SK-N-SH (cell line): ENCODE measurements around the gene LY6G6D. TPM values are rescaled to one million over a fixed set of nuclear protein-coding genes. Genes with fewer than 3 reads are reported as not detected.

Source experiments
- CTCF ChIA-PET: fragments of 300-600, 350-600 bp; formaldehyde crosslinking; extraction: SDS; loops from one replicate; lab custom pipeline; 2021; lab: Yijun Ruan, JAX
- POLR2A ChIA-PET: fragments of 350-600 bp; sonication (Branson Sonifier 250); formaldehyde crosslinking; extraction: SDS; loops from one replicate; lab custom pipeline; 2020; ENCODE audit warnings: antibody characterized with exemption, inconsistent platforms; lab: Yijun Ruan, JAX
- DNase-seq: peaks from one replicate; pipeline ENCODE4 v3.0.0; 2012
- H2AFZ ChIP-seq: fragments of 200-600 bp; sonication (generic); 2 replicates; pipeline ENCODE4 v1.8.1; 2016; ENCODE audit warnings: antibody characterized with exemption, mild to moderate bottlenecking, low read depth
- H3F3A ChIP-seq: fragments of 200-600 bp; sonication (generic); replicated peaks from 2 replicates; pipeline ENCODE3; 2016; ENCODE audit warnings: antibody characterized with exemption, mild to moderate bottlenecking; ENCODE audit not compliant: insufficient read depth
- H3K27ac ChIP-seq, 2 experiments: fragments of 200-500 bp in 1 of 2; fragments of 200-600 bp in 1 of 2; sonication (Bioruptor generic) in 1 of 2; sonication (generic), shearing (Covaris generic) in 1 of 2; 2 replicates each; pipeline versions ENCODE4 v1.5.1 to v1.6.1; 2014 to 2016; ENCODE audit warnings: low read depth in 2 of 2, inconsistent platforms in 1 of 2, low read length in 1 of 2, mild to moderate bottlenecking in 1 of 2, mixed read lengths in 1 of 2
- H3K27me3 ChIP-seq: fragments of 200-600 bp; sonication (generic), shearing (Covaris generic); 2 replicates; pipeline ENCODE4 v1.6.1; 2016; ENCODE audit warnings: mixed run types; ENCODE audit not compliant: insufficient read depth
- H3K36me3 ChIP-seq, 2 experiments: fragments of 200-500 bp in 1 of 2; fragments of 200-600 bp in 1 of 2; sonication (Bioruptor generic) in 1 of 2; sonication (generic) in 1 of 2; replicated peaks in 1 of 2; 2 replicates each; pipeline versions ENCODE3 to v1.5.1; 2014 to 2016; ENCODE audit warnings: low read length in 1 of 2, mild to moderate bottlenecking in 1 of 2; ENCODE audit not compliant: insufficient read depth in 2 of 2, control insufficient read depth in 1 of 2
- H3K4me1 ChIP-seq, 2 experiments: fragments of 200-500 bp in 1 of 2; fragments of 200-600 bp in 1 of 2; sonication (Bioruptor generic) in 1 of 2; sonication (generic), shearing (Covaris generic) in 1 of 2; 2 replicates each; pipeline versions ENCODE4 v1.5.1 to v1.6.1; 2014 to 2016; ENCODE audit warnings: low read depth in 1 of 2, low read length in 1 of 2, mixed run types in 1 of 2; ENCODE audit not compliant: insufficient read depth in 2 of 2, control insufficient read depth in 1 of 2
- H3K4me2 ChIP-seq: fragments of 200-600 bp; sonication (generic), shearing (Covaris generic); 2 replicates; pipeline ENCODE4 v1.6.1; 2017; ENCODE audit warnings: mixed run types
- H3K4me3 ChIP-seq, 2 experiments: fragments of 200-500 bp in 1 of 2; fragments of 200-600 bp in 1 of 2; sonication (Bioruptor generic) in 1 of 2; sonication (generic), shearing (Covaris generic) in 1 of 2; 2 replicates each; pipeline versions ENCODE4 v1.5.1 to v1.8.1; 2014 to 2016; ENCODE audit warnings: low read depth in 2 of 2, inconsistent platforms in 1 of 2, low read length in 1 of 2, mild to moderate bottlenecking in 1 of 2, mixed read lengths in 1 of 2, moderate library complexity in 1 of 2
- H3K79me2 ChIP-seq: fragments of 200-600 bp; sonication (generic); 2 replicates; pipeline ENCODE4 v1.8.1; 2017; ENCODE audit warnings: mild to moderate bottlenecking; ENCODE audit not compliant: insufficient read depth
- H3K9ac ChIP-seq: fragments of 200-600 bp; sonication (generic); 2 replicates; pipeline ENCODE4 v1.6.1; 2017; ENCODE audit warnings: mixed run types
- H3K9me2 ChIP-seq: fragments of 200-600 bp; sonication (generic); 2 replicates; pipeline ENCODE4 v1.6.1; 2017; ENCODE audit warnings: mixed run types
- H3K9me3 ChIP-seq: fragments of 200-600 bp; sonication (generic); 2 replicates; pipeline ENCODE4 v1.6.1; 2017; ENCODE audit warnings: mixed run types, mild to moderate bottlenecking, moderate library complexity
- H4K20me1 ChIP-seq: fragments of 200-600 bp; sonication (generic); 2 replicates; pipeline ENCODE4 v1.6.1; 2017; ENCODE audit warnings: mild to moderate bottlenecking, mixed run types; ENCODE audit not compliant: insufficient read depth
- CHD2 ChIP-seq: fragments of 150-350 bp; IDR thresholded peaks from 2 replicates; pipeline ENCODE4 v1.6.1; 2018; ENCODE audit warnings: low read length; ENCODE audit not compliant: partially characterized antibody
- ELF1 ChIP-seq: IDR thresholded peaks from 2 replicates; pipeline ENCODE4 v1.4.0; 2012
- EP300 ChIP-seq, 2 experiments: IDR thresholded peaks; 2 replicates each; pipeline versions ENCODE4 v1.4.0 to v1.6.1; 2012; ENCODE audit warnings: borderline replicate concordance in 1 of 2, low read depth in 1 of 2, low read length in 1 of 2
- EZH2phosphoT487 ChIP-seq: fragments of 200-600 bp; sonication (generic); IDR thresholded peaks from 2 replicates; pipeline ENCODE4 v1.6.1; 2017; ENCODE audit warnings: low read depth, mixed run types, mild to moderate bottlenecking, antibody characterized with exemption, moderate library complexity, borderline replicate concordance
- GABPA ChIP-seq: IDR thresholded peaks from 2 replicates; pipeline ENCODE4 v1.4.0; 2012; ENCODE audit warnings: low read depth, mild to moderate bottlenecking
- NFIC ChIP-seq: IDR thresholded peaks from 2 replicates; pipeline ENCODE4 v1.4.0; 2012; ENCODE audit warnings: borderline replicate concordance
- NRF1 ChIP-seq: IDR thresholded peaks from 2 replicates; pipeline ENCODE4 v1.6.1; 2012; ENCODE audit warnings: low read depth, mild to moderate bottlenecking, low read length
- RAD21 ChIP-seq: IDR thresholded peaks from 2 replicates; pipeline ENCODE4 v1.6.1; 2012; ENCODE audit warnings: mild to moderate bottlenecking, low read length
- RCOR1 ChIP-seq: fragments of 150-350 bp; IDR thresholded peaks from 2 replicates; pipeline ENCODE4 v1.6.1; 2017; ENCODE audit warnings: antibody characterized with exemption, low read length
- RFX5 ChIP-seq: IDR thresholded peaks from 2 replicates; pipeline ENCODE4 v1.6.1; 2012; ENCODE audit warnings: mild to moderate bottlenecking, improper control_type of control experiment, low read length
- TAF1 ChIP-seq: IDR thresholded peaks from 2 replicates; pipeline ENCODE4 v1.6.1; 2012; ENCODE audit warnings: low read depth, mild to moderate bottlenecking, low read length, moderate library complexity, borderline replicate concordance
- TCF12 ChIP-seq: IDR thresholded peaks from 2 replicates; pipeline ENCODE4 v1.4.0; 2012
- WGBS: methylation state at CpG from one replicate; pipeline ENCODE4 v1.1.6; 2017; ENCODE audit warnings: low lambda C conversion rate; 5-methylcytosine and 5-hydroxymethylcytosine counted together
- polyA plus RNA-seq, 3 experiments: library from polyadenylated mRNA; depleted of rRNA; stranded (reverse); fragments of >200 nt; gene quantifications; 2 replicates each; pipeline ENCODE4 v1.2.3, GENCODE V29; 2012
- TF ChIP-seq, protein P1 (sequence below): IDR thresholded peaks from 2 replicates; pipeline ENCODE4 v1.4.0; 2012; ENCODE audit warnings: low read depth
- TF ChIP-seq, protein P2 (sequence below): IDR thresholded peaks from 2 replicates; pipeline ENCODE4; 2012
- TF ChIP-seq, protein P3 (sequence below): IDR thresholded peaks from 2 replicates; pipeline ENCODE4 v1.4.0; 2012; ENCODE audit warnings: low read depth, borderline replicate concordance

LY6G6D gene
- polyA plus RNA-seq, 1 of the 3 experiments (the other 2 are of a cell fraction), result not detected

DNA sequence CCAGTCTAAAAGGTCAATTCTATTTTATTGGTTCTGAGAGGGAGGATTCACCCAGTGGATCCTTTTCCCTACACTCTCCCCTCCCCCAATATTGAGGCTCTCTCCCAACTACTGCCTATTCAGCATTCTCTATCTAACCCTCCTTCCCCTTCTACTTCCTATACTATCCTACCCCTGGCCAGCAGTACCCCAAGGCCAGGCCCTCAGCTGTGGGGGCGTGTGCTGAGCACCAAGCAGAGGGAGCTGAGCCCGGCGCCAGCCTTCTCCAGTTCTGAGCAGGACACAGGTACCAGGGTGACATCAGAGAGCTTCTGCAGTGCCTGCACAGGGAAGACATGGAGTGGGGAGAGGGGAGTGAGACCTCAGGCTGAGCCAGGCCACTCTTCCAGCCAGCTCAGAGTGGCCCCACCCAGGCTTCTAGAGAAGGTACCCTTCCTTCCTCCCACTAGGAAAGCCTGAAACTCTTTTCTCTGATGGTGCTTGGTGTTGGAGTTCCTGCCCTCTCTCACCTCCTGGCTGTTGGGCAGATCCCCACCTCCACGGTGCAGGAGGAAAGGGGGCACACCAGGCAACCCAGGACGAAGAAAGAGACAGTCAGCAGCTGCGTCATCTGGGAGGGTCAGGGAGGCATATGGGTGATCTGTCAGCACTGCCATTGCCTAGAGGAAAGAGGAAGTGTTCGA, 12.0 kb downstream of the LY6G6D start:
- Histone ChIP-seq H3K27ac (no peak overlapping the region), H3K9ac (no peak overlapping the region), H3F3A (peaks cover 27% of the 10 kb centered on the region), H3K27me3 (no peaks in the 10 kb centered on the region), H2AFZ (no peak overlapping the region), H3K4me1 (peaks cover 13 to 14% of the 10 kb centered on the region in 2 experiments; a peak in 1 of 4 replicates), H3K4me2 (no peak overlapping the region), H3K36me3 (peaks cover 37 to 39% of the 10 kb centered on the region in 2 experiments), H3K9me2 (no peaks in the 10 kb centered on the region)
- CTCF ChIA-PET, result interaction anchor here (1.5 to 7.3 kb wide), 4 partner anchors 13 to 103 kb away, joined by 6 to 45 read pairs (median 24); partner anchors contain the start of gene MSH5
- no peak for DNase-seq
- WGBS, result 94% methylated on average over 6 of the region's 7 CpGs
- TF ChIP-seq RAD21, result no peak
- TF ChIP-seq, protein P1, sequence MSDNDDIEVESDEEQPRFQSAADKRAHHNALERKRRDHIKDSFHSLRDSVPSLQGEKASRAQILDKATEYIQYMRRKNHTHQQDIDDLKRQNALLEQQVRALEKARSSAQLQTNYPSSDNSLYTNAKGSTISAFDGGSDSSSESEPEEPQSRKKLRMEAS, result no peak
- no peak for TF ChIP-seq EP300 (IDR thresholded peaks at IDR 0.05; ENCODE audit: borderline replicate concordance in 1 of 2, low read depth in 1 of 2, low read length in 1 of 2)
- TF ChIP-seq CHD2, result no peak
- no peak for TF ChIP-seq NFIC
- no peak for TF ChIP-seq GABPA
- TF ChIP-seq, protein P2, sequence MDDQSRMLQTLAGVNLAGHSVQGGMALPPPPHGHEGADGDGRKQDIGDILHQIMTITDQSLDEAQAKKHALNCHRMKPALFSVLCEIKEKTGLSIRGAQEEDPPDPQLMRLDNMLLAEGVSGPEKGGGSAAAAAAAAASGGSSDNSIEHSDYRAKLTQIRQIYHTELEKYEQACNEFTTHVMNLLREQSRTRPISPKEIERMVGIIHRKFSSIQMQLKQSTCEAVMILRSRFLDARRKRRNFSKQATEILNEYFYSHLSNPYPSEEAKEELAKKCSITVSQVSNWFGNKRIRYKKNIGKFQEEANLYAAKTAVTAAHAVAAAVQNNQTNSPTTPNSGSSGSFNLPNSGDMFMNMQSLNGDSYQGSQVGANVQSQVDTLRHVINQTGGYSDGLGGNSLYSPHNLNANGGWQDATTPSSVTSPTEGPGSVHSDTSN, result no peak
- TF ChIP-seq, protein P3, sequence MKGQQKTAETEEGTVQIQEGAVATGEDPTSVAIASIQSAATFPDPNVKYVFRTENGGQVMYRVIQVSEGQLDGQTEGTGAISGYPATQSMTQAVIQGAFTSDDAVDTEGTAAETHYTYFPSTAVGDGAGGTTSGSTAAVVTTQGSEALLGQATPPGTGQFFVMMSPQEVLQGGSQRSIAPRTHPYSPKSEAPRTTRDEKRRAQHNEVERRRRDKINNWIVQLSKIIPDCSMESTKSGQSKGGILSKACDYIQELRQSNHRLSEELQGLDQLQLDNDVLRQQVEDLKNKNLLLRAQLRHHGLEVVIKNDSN, result no peak
- no peak for TF ChIP-seq NRF1
- TF ChIP-seq RCOR1, result no peak
- TF ChIP-seq EZH2phosphoT487, result no peak
- TF ChIP-seq TCF12, result no peak
- TF ChIP-seq TAF1, result no peak
- no peak for TF ChIP-seq ELF1
- TF ChIP-seq RFX5, result no peak
- TF ChIP-seq, all 33 proteins: peak for 0
- POLR2A ChIA-PET, result no interaction called here
- Histone ChIP-seq H3K79me2 (peaks cover 22% of the 10 kb centered on the region; the same call in 1 of the 2 replicates), H4K20me1 (peaks cover 9% of the 10 kb centered on the region; the same call in 1 of the 2 replicates), H3K4me3 (no peak overlapping the region), H3K9me3 (no peaks in the 10 kb centered on the region)
